Suprapubic skin (tissue), 4 donors: ENCODE data around the gene YARS1. TPM values are rescaled to one million over a fixed set of nuclear protein-coding genes. Genes with fewer than 3 reads are reported as not detected.

Source experiments
- DNase-seq, 2 donors: peaks; one replicate each; pipeline ENCODE4 v3.0.0-alpha.2; 2019; ENCODE audit warnings: low spot score in 2 of 2
- H3K27ac ChIP-seq: fragments of 200-600 bp; sonication (generic); one replicate; pipeline ENCODE4 v1.5.1; 2019
- H3K27me3 ChIP-seq: fragments of 200-600 bp; sonication (generic); one replicate; pipeline ENCODE4 v1.5.1; 2019
- H3K36me3 ChIP-seq: fragments of 200-600 bp; sonication (generic); one replicate; pipeline ENCODE4 v1.5.1; 2019
- H3K4me1 ChIP-seq: fragments of 200-600 bp; sonication (generic); one replicate; pipeline ENCODE4 v1.5.1; 2019
- H3K4me3 ChIP-seq: fragments of 200-600 bp; sonication (generic); one replicate; pipeline ENCODE4 v1.5.1; 2019; ENCODE audit warnings: mild to moderate bottlenecking
- H3K9me3 ChIP-seq: fragments of 200-600 bp; sonication (generic); one replicate; pipeline ENCODE4 v1.5.1; 2019
- EP300 ChIP-seq: sonication (generic); formaldehyde crosslinking; IDR thresholded peaks from one replicate; pipeline ENCODE4 v1.6.1; 2017; ENCODE audit warnings: antibody characterized with exemption
- POLR2A ChIP-seq, 2 donors: fragments of 450-650 bp; IDR thresholded peaks; one replicate each; pipeline ENCODE4 v1.6.1; 2017; ENCODE audit warnings: antibody characterized with exemption in 2 of 2, mild to moderate bottlenecking in 2 of 2, moderate library complexity in 2 of 2
- POLR2AphosphoS5 ChIP-seq, 3 donors: sonication (generic); formaldehyde crosslinking; IDR thresholded peaks; one replicate each; pipeline ENCODE4 v1.6.1; 2017; ENCODE audit warnings: antibody characterized with exemption in 3 of 3
- WGBS: methylation state at CpG from one replicate; pipeline ENCODE4 v1.1.5; 2018; 5-methylcytosine and 5-hydroxymethylcytosine counted together
- total RNA-seq, 4 donors: library from RNA; depleted of rRNA; stranded (reverse); fragments of >200 nt; gene quantifications; one replicate each; pipeline ENCODE4 v1.1.0, GENCODE V29; 2016
- TF ChIP-seq, protein P1 (sequence below), 2 donors: fragments of 200-600 bp in 1 of 2; fragments of 450-650 bp in 1 of 2; sonication (generic) in 1 of 2; IDR thresholded peaks; one replicate each; pipeline ENCODE4 v1.5.1; 2016 to 2019; ENCODE audit warnings: antibody characterized with exemption in 2 of 2, mild to moderate bottlenecking in 1 of 2, moderate library complexity in 1 of 2

Gene YARS1
- total RNA-seq, 4 donors from 2014 or later: 47.1 to 68.1 (median 50.7) TPM

DNA sequence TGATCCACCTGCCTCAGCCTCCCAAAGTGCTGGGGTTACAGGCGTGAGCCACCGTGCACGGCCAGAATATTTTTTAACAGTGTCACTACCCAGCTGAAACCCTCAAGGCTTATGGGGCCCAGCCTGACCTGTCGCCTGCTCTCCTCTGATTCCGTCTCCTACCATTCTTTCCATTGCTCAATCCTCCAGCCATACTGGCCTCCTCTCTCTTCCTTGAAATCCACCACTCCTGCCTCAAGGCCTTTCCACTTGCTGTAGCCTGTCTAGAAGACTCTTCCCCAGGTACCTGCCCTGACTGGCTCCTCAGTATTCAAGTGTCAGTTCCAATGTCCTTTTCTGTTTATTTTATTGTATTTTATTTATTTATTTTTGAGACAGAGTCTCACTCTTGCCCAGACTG is 53.9 kb downstream of the YARS1 start:
- H3K27ac ChIP-seq: peak overlapping the region; percentile 96
- TF ChIP-seq POLR2A (IDR thresholded peaks at IDR 0.05) (no peak), POLR2AphosphoS5 (IDR thresholded peaks at IDR 0.05) (no peak), EP300 (no peak)
- TF ChIP-seq, protein P1, sequence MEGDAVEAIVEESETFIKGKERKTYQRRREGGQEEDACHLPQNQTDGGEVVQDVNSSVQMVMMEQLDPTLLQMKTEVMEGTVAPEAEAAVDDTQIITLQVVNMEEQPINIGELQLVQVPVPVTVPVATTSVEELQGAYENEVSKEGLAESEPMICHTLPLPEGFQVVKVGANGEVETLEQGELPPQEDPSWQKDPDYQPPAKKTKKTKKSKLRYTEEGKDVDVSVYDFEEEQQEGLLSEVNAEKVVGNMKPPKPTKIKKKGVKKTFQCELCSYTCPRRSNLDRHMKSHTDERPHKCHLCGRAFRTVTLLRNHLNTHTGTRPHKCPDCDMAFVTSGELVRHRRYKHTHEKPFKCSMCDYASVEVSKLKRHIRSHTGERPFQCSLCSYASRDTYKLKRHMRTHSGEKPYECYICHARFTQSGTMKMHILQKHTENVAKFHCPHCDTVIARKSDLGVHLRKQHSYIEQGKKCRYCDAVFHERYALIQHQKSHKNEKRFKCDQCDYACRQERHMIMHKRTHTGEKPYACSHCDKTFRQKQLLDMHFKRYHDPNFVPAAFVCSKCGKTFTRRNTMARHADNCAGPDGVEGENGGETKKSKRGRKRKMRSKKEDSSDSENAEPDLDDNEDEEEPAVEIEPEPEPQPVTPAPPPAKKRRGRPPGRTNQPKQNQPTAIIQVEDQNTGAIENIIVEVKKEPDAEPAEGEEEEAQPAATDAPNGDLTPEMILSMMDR (IDR thresholded peaks at IDR 0.05): no peak
- DNase-seq: no peak
- no peak overlapping the region for H3K4me3 ChIP-seq
- no peaks in the 10 kb centered on the region for H3K27me3 ChIP-seq
- H3K4me1 ChIP-seq: peaks cover 93% of the 10 kb centered on the region
- peaks cover 5% of the 10 kb centered on the region for H3K36me3 ChIP-seq
- WGBS: 50% methylated on average over 5 of the region's 5 CpGs
- H3K9me3 ChIP-seq: no peaks in the 10 kb centered on the region

DNA sequence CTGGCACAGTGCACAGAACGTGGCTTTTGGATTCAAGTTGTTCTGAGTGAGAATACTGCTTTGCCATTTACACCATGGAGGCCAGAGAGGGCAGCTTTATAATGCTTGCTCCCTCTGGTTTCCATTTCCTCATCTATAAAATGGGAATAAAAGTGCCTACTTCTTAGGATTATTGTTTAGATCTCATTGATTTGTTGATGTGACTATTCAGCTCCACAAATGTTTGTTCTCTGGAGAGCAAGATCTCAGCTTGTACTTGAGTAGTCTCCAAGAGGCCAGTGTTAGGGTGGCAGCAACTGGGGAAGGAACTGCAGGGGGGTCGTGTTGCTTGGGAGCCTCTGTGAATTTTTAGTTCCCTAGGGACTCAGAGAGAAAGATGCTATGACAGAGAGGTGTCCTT is 55.2 kb downstream of the YARS1 start:
- no peaks in the 10 kb centered on the region for H3K9me3 ChIP-seq
- H3K27ac ChIP-seq: peak overlapping the region; percentile 96
- no peak overlapping the region for H3K4me3 ChIP-seq
- no peak for DNase-seq
- H3K27me3 ChIP-seq: no peaks in the 10 kb centered on the region
- peaks cover 93% of the 10 kb centered on the region for H3K4me1 ChIP-seq
- no peaks in the 10 kb centered on the region for H3K36me3 ChIP-seq
- 47% methylated on average over 2 of the region's 2 CpGs for whole genome bisulfite sequencing
- TF ChIP-seq POLR2A (IDR thresholded peaks at IDR 0.05) (no peak), EP300 (no peak), POLR2AphosphoS5 (IDR thresholded peaks at IDR 0.05) (no peak)
- TF ChIP-seq, protein P1 (IDR thresholded peaks at IDR 0.05): no peak

DNA sequence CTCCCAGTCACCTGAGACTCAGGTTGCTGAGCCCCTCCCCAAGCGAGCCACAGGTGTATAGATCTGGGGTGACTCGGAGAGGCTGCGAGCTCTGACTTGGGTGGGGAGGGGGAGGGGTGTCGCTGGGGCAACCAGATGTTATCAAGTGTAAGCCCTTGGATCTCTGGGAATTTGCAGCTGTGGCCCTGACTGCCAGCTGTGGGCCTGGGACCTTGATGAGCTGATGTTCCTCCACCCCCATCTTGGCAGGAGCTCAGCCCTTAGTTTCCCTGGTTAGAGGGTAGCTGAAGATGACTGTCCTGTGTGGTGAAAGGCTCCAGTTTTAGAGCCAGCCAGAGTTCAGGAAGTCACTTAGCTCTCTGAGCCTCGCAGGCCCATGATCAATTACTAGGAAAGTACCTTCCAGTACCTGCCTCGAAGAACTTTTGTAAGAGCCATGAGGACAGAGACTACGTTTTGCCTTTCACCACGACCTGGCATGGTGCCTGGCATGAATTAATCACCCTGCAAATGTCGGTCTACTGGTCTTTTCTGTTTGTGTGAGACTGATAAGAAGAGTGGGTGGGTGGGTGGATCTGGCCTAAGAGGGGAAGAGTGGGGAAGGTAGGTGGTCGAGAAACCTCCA is 55.8 kb downstream of the YARS1 start:
- DNase-seq: peak in 1 of 2 donors; percentile 85
- TF ChIP-seq POLR2AphosphoS5 (IDR thresholded peaks at IDR 0.05) (no peak), EP300 (no peak), POLR2A (IDR thresholded peaks at IDR 0.05) (no peak)
- TF ChIP-seq, protein P1 (IDR thresholded peaks at IDR 0.05): no peak
- H3K4me1 ChIP-seq: peaks cover 93% of the 10 kb centered on the region

GRCh38 chr1:32759997-32760623 is 57.0 kb downstream of the YARS1 start:
- TF ChIP-seq EP300 (no peak), POLR2A (IDR thresholded peaks at IDR 0.05) (no peak), POLR2AphosphoS5 (IDR thresholded peaks at IDR 0.05) (no peak)
- TF ChIP-seq, protein P1 (IDR thresholded peaks at IDR 0.05): no peak
- H3K4me3 ChIP-seq: peak overlapping the region; percentile 28
- peaks cover 87% of the 10 kb centered on the region for H3K4me1 ChIP-seq
- H3K27ac ChIP-seq: peak overlapping the region; percentile 96
- peak in 1 of 2 donors; percentile 90 for DNase-seq
- no peaks in the 10 kb centered on the region for H3K27me3 ChIP-seq
- 62% methylated on average over 8 of the region's 14 CpGs for WGBS
- no peaks in the 10 kb centered on the region for H3K36me3 ChIP-seq
- H3K9me3 ChIP-seq: no peaks in the 10 kb centered on the region

More for the DNA sequence above, 55.8 kb downstream of the YARS1 start:
- Histone ChIP-seq H3K4me3 (peak overlapping the region; percentile 28), H3K36me3 (no peaks in the 10 kb centered on the region), H3K27ac (peak overlapping the region; percentile 96), H3K9me3 (no peaks in the 10 kb centered on the region), H3K27me3 (no peaks in the 10 kb centered on the region)
- WGBS: 27% methylated on average over 9 of the region's 10 CpGs

DNA sequence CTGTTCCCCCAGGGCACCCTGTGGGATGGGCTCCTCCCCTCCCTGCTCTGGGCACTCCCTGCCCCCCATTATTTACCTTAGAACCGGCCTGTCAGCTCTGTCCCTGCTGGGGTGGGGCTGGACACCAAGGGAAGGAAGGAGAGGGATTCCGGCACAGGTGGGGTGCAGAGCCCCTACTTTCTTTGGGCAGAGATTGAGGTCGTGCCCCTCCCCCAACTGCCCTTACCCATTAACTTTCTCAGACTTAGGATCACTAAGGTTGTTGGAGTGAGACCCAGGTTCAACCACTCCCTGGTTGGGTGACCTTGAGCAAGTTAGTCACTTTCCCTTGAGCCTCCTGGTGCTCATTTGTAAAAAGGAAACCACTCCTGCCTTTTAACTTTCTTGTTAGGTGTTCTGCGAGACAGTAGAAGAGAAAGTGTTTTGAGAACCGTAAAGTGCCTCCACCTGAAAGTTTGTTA is 57.6 kb downstream of the YARS1 start:
- no peak for TF ChIP-seq POLR2AphosphoS5 (IDR thresholded peaks at IDR 0.05)
- TF ChIP-seq EP300: no peak
- TF ChIP-seq POLR2A (IDR thresholded peaks at IDR 0.05): no peak
- TF ChIP-seq, protein P1 (IDR thresholded peaks at IDR 0.05): no peak
- DNase-seq: no peak
- H3K27ac ChIP-seq: peak overlapping the region; percentile 96
- no peaks in the 10 kb centered on the region for H3K27me3 ChIP-seq
- peak overlapping the region; percentile 28 for H3K4me3 ChIP-seq
- H3K4me1 ChIP-seq: peaks cover 86% of the 10 kb centered on the region
- no peaks in the 10 kb centered on the region for H3K9me3 ChIP-seq
- H3K36me3 ChIP-seq: no peaks in the 10 kb centered on the region
- 22% methylated on average over 4 of the region's 5 CpGs for WGBS
